ENCODE data around the gene MAP3K14. TPM values are rescaled to one million over a fixed set of nuclear protein-coding genes. Genes with fewer than 3 reads are reported as not detected.

The MAP3K14 gene
- total RNA-seq, 1 experiment from 2014 or later, result 7.8 TPM

GRCh38 chr17:45313421-45313771 lies 3.4 kb downstream of the MAP3K14 start:
- H2BK5ac ChIP-seq (ENCODE audit: insufficient read length, low read length), result no peak overlapping the region
- no peak overlapping the region for H4K5ac ChIP-seq (ENCODE audit: insufficient read length, low read depth, low read length)
- Mint-ChIP-seq H3K27me3 (ENCODE audit: low read depth) (peaks cover 3% of the 10 kb centered on the region; the same call in 1 of the 2 replicates), H3K27ac (no peak overlapping the region), H3K36me3 (ENCODE audit: insufficient read depth in 1 of 3, low read depth in 3 of 3) (peaks cover 0 to 6% (median 0%) of the 10 kb centered on the region in 3 experiments; a peak in 2 of 7 replicates), H3K9me3 (no peaks in the 10 kb centered on the region), H3K4me3 (no peak overlapping the region), H3K4me1 (peaks cover 32 to 37% of the 10 kb centered on the region in 2 experiments)
- peaks cover 11% of the 10 kb centered on the region for H3K23me2 ChIP-seq (ENCODE audit: insufficient read length, low read depth, low read length, poor library complexity, severe bottlenecking)
- TF ChIP-seq, protein P1, sequence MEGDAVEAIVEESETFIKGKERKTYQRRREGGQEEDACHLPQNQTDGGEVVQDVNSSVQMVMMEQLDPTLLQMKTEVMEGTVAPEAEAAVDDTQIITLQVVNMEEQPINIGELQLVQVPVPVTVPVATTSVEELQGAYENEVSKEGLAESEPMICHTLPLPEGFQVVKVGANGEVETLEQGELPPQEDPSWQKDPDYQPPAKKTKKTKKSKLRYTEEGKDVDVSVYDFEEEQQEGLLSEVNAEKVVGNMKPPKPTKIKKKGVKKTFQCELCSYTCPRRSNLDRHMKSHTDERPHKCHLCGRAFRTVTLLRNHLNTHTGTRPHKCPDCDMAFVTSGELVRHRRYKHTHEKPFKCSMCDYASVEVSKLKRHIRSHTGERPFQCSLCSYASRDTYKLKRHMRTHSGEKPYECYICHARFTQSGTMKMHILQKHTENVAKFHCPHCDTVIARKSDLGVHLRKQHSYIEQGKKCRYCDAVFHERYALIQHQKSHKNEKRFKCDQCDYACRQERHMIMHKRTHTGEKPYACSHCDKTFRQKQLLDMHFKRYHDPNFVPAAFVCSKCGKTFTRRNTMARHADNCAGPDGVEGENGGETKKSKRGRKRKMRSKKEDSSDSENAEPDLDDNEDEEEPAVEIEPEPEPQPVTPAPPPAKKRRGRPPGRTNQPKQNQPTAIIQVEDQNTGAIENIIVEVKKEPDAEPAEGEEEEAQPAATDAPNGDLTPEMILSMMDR (conservative IDR thresholded peaks at IDR 0.05), result no peak
- no peaks in the 10 kb centered on the region for H4K20me1 ChIP-seq (ENCODE audit: control insufficient read depth, insufficient read depth, insufficient read length)
- H3K4me2 ChIP-seq (ENCODE audit: insufficient read depth, insufficient read length, low read length), result no peak overlapping the region
- peaks cover 3% of the 10 kb centered on the region; the same call in 1 of the 2 replicates for H3K4me1 ChIP-seq (ENCODE audit: insufficient read depth, low read length)
- peaks cover 9% of the 10 kb centered on the region; the same call in 1 of the 2 replicates for H3K79me2 ChIP-seq (ENCODE audit: insufficient read depth, low read length)
- H3K9ac ChIP-seq (ENCODE audit: extremely low read depth, insufficient read length, low read length), result no peak overlapping the region
- H3K4ac ChIP-seq (ENCODE audit: low read depth, low read length), result no peak overlapping the region
- DNase-seq, result no peak
- H3K27ac ChIP-seq (ENCODE audit: insufficient read length, low read depth, low read length), result no peak overlapping the region
- H2BK15ac ChIP-seq (ENCODE audit: low read depth, low read length), result peak overlapping the region; percentile 19; the same call in 1 of the 2 replicates
- H2BK20ac ChIP-seq (ENCODE audit: low read depth, low read length, poor library complexity, severe bottlenecking), result no peak overlapping the region
- H2AFZ ChIP-seq (ENCODE audit: low read length), result no peak overlapping the region
- no peaks in the 10 kb centered on the region for H3K79me1 ChIP-seq (ENCODE audit: insufficient read depth, low read depth, low read length, poor library complexity, severe bottlenecking)
- H3K18ac ChIP-seq (ENCODE audit: insufficient read length, low read depth, low read length), result no peak overlapping the region
- no peak overlapping the region for H2BK120ac ChIP-seq (ENCODE audit: low read depth, low read length, poor library complexity, severe bottlenecking)
- no peaks in the 10 kb centered on the region for H3K9me3 ChIP-seq (ENCODE audit: control insufficient read depth, low read depth, low read length)
- H3K27me3 ChIP-seq (ENCODE audit: insufficient read depth, low read length), result no peaks in the 10 kb centered on the region; the same call in 1 of the 2 replicates
- no CpG with 5 or more reads among the region's 5 CpGs for WGBS (ENCODE audit: extremely low coverage, insufficient read length, low lambda C conversion rate)
- H3K23ac ChIP-seq (ENCODE audit: insufficient read length, low read depth, low read length), result no peak overlapping the region
- no peak overlapping the region for H2BK12ac ChIP-seq (ENCODE audit: insufficient read length, low read depth, low read length)
- H3K56ac ChIP-seq (ENCODE audit: insufficient read length, low read depth, low read length), result no peak overlapping the region
- no peak overlapping the region for H3K14ac ChIP-seq (ENCODE audit: insufficient read depth, low read length)
- no peak overlapping the region for H4K91ac ChIP-seq (ENCODE audit: insufficient read length, low read depth, low read length)
- no peak overlapping the region for H4K8ac ChIP-seq (replicated peaks; ENCODE audit: insufficient read length, low read depth, low read length)
- H3T11ph ChIP-seq (ENCODE audit: low read length), result no peak overlapping the region
- H2AK5ac ChIP-seq (ENCODE audit: insufficient read length, low read length), result no peak overlapping the region
